Hindlimb muscle (tissue), 1 donor: ENCODE measurements around the gene CACNA1G. TPM values are rescaled to one million over a fixed set of nuclear protein-coding genes. Genes with fewer than 3 reads are reported as not detected.
A peak's percentile ranks its signal among the peaks of the same experiment; 100 is the strongest.

ENCODE experiments used
- DNase-seq: peaks from one replicate; pipeline ENCODE4 v3.0.0-alpha.2; 2013
- polyA plus RNA-seq: library from polyadenylated mRNA; unstranded; fragments of 120-200 nt; gene quantifications from one replicate; pipeline ENCODE4 v1.2.1, GENCODE V29; 2013; ENCODE audit not compliant: insufficient read length

CACNA1G gene
- polyA plus RNA-seq, 1 donor: 4.8 TPM

- no peak for DNase-seq
Observed at GRCh38 chr17:50548831-50549230, 11.7 kb upstream of the CACNA1G start.

- no peak for DNase-seq
Observed at GRCh38 chr17:50549256-50549941, 11.1 kb upstream of the CACNA1G start.

GRCh38 chr17:50549969-50550368, 10.5 kb upstream of the CACNA1G start:
- DNase-seq: no peak

GRCh38 chr17:50550661-50551432, 9.7 kb upstream of the CACNA1G start:
- DNase-seq: peak; percentile 88

- no peak for DNase-seq
Observed at GRCh38 chr17:50551433-50551815, 9.1 kb upstream of the CACNA1G start.

- DNase-seq: no peak
Observed at GRCh38 chr17:50551884-50552283, 8.6 kb upstream of the CACNA1G start.

GRCh38 chr17:50554201-50554600, 6.3 kb upstream of the CACNA1G start:
- no peak for DNase-seq

DNA sequence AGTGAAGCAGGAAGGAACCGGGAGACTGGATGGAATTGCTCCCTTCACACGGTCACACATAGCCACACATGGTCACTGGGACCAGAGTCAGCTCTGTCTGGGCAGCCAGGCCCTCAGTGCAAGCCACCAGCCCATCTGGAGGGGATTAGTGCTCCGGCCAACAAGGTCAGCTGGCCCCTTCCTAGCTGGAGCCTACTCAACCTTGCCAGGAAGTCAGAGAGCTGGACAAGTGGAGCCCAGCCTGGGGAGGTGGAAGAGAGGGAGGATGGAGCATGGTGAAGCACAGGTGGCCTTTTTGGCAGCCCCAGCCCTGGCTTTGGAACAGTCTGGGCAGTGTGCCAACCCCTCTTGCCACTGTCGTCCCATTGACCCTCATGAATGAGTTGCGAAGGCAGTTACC, 3.7 kb upstream of the CACNA1G start:
- no peak for DNase-seq

DNA sequence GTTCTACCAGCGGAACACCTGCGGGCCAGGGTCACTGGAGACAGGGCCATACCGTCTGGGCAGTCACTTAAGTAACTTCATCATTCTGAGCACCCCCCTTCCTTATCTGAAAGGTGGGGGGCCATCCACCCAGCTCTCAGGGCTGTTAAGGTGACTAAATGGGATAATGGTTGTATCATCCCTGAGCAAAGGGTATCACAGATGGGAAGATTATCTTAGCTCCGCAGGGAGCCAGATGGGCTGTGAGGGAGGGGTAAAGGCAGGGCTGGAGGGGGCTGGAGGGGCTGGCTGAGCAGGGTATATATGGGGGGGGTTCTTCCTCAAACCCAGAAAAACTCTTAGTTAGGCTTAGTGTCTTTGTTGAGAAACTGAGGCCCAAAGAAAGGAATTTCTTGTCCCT, 2.9 kb upstream of the CACNA1G start:
- no peak for DNase-seq

- no peak for DNase-seq
Observed at GRCh38 chr17:50558091-50558490, 2.4 kb upstream of the CACNA1G start.

DNA sequence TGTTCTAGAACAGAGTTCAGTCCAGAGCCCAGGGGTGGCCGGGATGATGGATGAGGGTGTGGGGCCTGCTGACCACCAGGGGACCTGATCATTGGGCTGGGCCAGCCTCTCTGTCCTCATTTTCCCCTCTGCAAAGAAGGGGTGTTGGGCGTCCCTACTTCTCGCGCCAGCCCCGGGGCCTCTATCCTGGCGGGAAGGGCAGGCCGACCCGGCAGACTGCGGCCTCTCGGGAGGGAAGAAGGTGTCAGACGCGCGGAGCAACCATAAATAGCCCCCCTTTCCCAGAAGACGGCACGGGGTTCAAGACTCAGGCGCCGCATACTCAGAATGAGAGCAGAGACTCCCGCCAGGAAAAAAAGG, 2.0 kb upstream of the CACNA1G start:
- DNase-seq: no peak

DNA sequence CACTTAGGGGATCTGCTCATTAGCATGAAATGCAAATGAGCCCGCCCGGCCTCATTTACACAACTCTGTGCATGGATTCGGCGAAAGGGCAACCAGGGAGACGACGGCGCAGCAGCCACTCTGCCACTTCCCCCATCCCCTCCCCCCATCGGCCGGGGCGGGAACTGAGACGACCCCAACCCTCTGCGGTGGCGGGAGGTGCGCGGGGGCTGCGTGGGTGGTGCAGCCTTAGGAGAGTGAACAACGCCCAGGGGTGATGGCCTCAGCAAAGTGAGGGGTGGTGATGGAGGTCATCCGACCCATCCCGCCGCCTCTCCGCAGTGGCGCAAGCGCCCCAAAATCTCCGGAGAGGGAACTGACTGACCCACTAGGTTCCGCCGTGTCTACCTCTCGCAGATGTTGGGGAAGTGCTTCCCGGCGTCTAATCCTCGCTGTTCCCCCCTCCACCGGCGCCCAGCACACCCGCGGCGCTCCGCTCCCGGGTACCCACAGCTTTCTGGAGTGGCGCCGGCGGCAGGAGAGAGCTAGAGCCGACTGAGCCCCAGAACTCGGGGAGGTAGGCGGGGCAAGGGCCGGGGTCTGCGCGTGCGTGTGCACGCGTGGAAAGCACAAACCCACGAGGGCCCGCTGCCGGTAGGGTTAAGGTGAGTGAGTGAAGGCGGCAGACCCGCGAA, 1.4 kb upstream of the CACNA1G start:
- no peak for DNase-seq

DNA sequence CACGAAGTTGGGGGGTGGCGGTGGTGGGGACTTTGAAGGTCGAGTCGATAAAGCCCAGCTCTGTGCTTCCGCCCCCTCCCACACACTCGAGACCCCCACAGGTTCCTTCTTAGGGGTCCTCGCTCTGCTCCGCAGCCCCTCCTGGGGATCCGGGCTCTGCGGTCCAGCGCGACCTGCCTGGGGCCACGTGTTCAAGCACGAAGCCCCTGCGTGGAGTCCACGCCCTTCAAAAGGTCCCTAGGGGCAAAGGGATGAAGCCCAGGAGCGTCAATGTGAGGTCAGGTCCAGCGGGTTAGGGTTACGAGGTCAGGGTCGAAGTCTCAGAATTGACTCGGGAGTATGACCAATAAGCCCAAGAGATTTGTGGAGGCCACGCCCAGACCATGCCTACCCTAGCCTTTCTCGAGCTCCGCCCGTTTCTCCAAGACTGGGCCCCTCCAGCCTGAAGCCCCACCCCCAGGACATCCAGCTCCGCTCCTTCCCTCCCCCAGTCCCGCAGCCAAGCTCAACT, 786 bp upstream of the CACNA1G start:
- DNase-seq: peak; percentile 72

GRCh38 chr17:50560931-50561745, 623 bp downstream of the CACNA1G start:
- DNase-seq: no peak

GRCh38 chr17:50561746-50562141, 1.2 kb downstream of the CACNA1G start:
- DNase-seq: no peak

DNA sequence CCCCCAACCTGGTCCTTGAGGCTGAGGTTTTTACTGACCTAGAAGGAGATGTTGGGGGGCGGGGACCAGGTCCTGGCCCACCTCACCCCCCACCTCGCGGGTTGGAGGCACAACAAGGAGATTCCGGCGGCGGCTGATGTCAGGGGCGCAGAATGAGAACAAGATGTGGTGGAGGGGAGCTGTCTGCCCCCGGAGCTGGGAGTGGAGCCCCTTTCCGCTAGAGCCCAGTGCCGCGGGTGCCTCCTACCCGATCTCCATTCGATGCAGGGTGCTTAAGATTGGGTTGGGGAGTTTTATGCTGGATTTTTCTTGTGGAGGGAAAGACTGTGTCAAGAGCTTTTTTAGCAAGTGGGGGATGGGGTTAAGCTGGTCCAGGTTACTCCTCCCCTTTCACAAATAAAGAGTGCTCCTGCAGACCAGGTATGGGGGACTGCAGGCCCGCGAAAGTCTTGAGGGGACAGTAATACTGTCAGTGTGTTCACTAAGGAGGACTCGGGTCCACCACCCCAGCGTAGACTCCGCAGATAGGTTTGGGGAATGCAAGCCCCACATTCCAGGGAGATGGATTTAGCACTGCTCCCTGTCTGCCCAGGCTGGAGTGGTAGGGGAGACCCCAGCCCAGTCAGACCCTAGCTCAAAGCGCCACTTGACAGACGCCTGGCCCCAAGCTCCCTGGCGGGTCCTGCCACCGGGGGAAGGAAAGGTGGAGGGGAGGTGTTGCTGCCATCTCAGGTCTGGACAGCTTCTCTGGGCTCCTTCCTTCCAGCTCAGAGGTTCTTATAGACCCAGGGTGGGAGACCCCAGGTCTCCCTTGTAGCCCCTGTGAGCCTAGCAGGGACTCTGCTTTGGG, 2.0 kb downstream of the CACNA1G start:
- DNase-seq: no peak

DNA sequence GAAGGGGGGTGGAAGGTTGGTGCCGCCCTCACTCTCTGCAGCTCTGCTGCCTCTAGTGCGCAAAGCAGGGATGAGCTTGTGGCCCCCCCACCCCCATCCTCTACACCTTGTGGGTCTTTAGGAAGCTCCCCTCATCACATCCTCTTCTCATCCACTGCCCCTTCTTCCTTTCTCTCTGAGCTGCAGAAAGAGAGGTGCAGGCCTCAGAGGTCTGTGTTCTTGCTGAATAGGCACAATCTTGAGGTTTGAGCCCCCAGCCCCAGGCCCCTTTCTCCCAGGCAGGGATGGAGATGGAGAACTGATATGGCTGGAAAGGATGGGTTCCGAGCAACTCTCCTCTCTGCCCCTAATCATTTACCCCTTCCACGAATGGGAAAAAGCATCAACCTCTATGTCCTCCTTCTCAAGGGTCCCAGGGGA, 2.6 kb downstream of the CACNA1G start:
- DNase-seq: no peak

DNA sequence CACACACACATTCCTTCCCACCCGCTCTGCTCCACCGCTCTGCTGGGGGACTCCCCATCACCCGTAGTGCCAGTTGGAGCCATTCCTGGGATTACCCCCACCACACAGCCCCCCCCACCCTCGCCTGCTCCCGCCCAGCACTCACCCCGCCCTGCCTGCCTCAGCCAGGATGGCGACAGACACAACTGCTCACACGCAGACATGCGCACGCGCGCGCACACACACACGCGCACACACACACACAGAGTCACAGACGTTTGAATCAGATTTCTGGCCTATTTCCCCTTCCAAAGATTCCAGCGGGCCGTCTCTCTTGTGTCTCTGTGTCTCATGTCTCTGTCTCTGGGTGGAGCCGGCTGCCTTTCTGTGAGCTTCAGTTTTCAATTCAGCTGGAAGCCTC, 4.4 kb downstream of the CACNA1G start:
- DNase-seq: peak; percentile 92

- no peak for DNase-seq
Observed at GRCh38 chr17:50565402-50566350, 5.2 kb downstream of the CACNA1G start.

GRCh38 chr17:50566886-50567285, 6.4 kb downstream of the CACNA1G start:
- no peak for DNase-seq
